Measurements from ENCODE around the gene TXK. TPM values are rescaled to one million over a fixed set of nuclear protein-coding genes. Genes with fewer than 3 reads are reported as not detected.
A peak's percentile ranks its signal among the peaks of the same experiment; 100 is the strongest.

The TXK gene
- total RNA-seq, 2 donors from 2014 or later: 0.62 to 0.84 TPM

GRCh38 chr4:48035952-48036351, 98.1 kb downstream of the TXK start:
- no peak for DNase-seq
- intact Hi-C loops (cut with DNase I): no loop called here
- ATAC-seq: no peak

- ATAC-seq: no peak
- intact Hi-C loops (cut with DNase I): no loop called here
Observed at GRCh38 chr4:48033825-48034413, 100.1 kb downstream of the TXK start.

GRCh38 chr4:48033412-48033811, 100.6 kb downstream of the TXK start:
- ATAC-seq (no peak), DNase-seq (no peak)
- intact Hi-C loops (cut with DNase I): no loop called here

More at GRCh38 chr4:48033825-48034413, 100.1 kb downstream of the TXK start:
- no peak for DNase-seq

GRCh38 chr4:48032721-48033120, 101.3 kb downstream of the TXK start:
- DNase-seq: no peak
- intact Hi-C loops (cut with DNase I): no loop called here
- no peak for ATAC-seq

- intact Hi-C loops (cut with DNase I): no loop called here
- DNase-seq: no peak
- ATAC-seq: peak; percentile 96 to 97
Observed at GRCh38 chr4:48031802-48032525, 102.1 kb downstream of the TXK start.

GRCh38 chr4:48030470-48030869, 103.6 kb downstream of the TXK start:
- DNase-seq: no peak
- intact Hi-C loops (cut with DNase I): no loop called here
- ATAC-seq: no peak

- ATAC-seq: no peak
- no peak for DNase-seq
- intact Hi-C loops (cut with DNase I): no loop called here
Observed at GRCh38 chr4:48028696-48029095, 105.4 kb downstream of the TXK start.

GRCh38 chr4:48027653-48028052, 106.4 kb downstream of the TXK start:
- ATAC-seq: no peak
- intact Hi-C loops (cut with DNase I): no loop called here
- no peak for DNase-seq

GRCh38 chr4:48025005-48025404, 109.0 kb downstream of the TXK start:
- intact Hi-C loops (cut with DNase I): no loop called here
- ATAC-seq (peak in 1 of 2 donors; percentile 57), DNase-seq (no peak)

- DNase-seq: no peak
- ATAC-seq: no peak
- intact Hi-C loops (cut with DNase I): no loop called here
Observed at GRCh38 chr4:48024522-48024921, 109.5 kb downstream of the TXK start.

GRCh38 chr4:48022192-48022799, 111.8 kb downstream of the TXK start:
- intact Hi-C loops (cut with DNase I): no loop called here
- ATAC-seq: no peak
- DNase-seq: no peak

- no peak for ATAC-seq
- intact Hi-C loops (cut with DNase I): no loop called here
- DNase-seq: no peak
Observed at GRCh38 chr4:48021100-48021499, 113.0 kb downstream of the TXK start.

- ATAC-seq (no peak), DNase-seq (no peak)
- intact Hi-C loops (cut with DNase I): loop anchor here (5.0 kb wide), 1 partner anchor 69 kb away; no protein-coding TSS in a partner anchor
Observed at GRCh38 chr4:48018112-48018511, 115.9 kb downstream of the TXK start.

- peak; percentile 55 to 78 for ATAC-seq
- peak; percentile 57 for DNase-seq
- intact Hi-C loops (cut with DNase I): loop anchor here (5.0 kb wide), 1 partner anchor 70 kb away; no protein-coding TSS in a partner anchor
Observed at GRCh38 chr4:48017108-48017571, 116.9 kb downstream of the TXK start.

Other genes with a start within 250 kb of the TXK start
- 1 to 10 TPM; 4.3 to 8.6 TPM for gene NFXL1, start 219.7 kb downstream of the TXK start, total RNA-seq
- under 1 TPM; 0.12 to 0.92 TPM for gene CNGA1, start 117.6 kb downstream of the TXK start, total RNA-seq
- 1 to 10 TPM in 1 of 2 donors, under 1 TPM in 1; 0.53 to 1.5 TPM for gene NIPAL1, start 117.5 kb downstream of the TXK start, total RNA-seq
- 1 to 10 TPM; 1.8 to 2.3 TPM for gene TEC, start 135.6 kb upstream of the TXK start, total RNA-seq
- gene SLAIN2, start 207.3 kb upstream of the TXK start, total RNA-seq: 100 to 1,000 TPM; 104 to 108 TPM

Data from left cardiac atrium (tissue), 4 donors.